ENCODE data around the gene SLIT3. TPM values are rescaled to one million over a fixed set of nuclear protein-coding genes. Genes with fewer than 3 reads are reported as not detected.

The SLIT3 gene
- total RNA-seq, 3 donors from 2014 or later (not counting 1 experiment from before 2014, with no cell fraction given), result 0.34 to 0.80 TPM; not detected in 1

- Histone ChIP-seq H3K4me1 (ENCODE audit: control insufficient read depth, insufficient read depth, low read length) (no peaks in the 10 kb centered on the region), H3K27me3 (ENCODE audit: control insufficient read depth, insufficient read depth, low read length) (no peaks in the 10 kb centered on the region), H3K4me3 (ENCODE audit: low read length) (no peak overlapping the region), H3K36me3 (ENCODE audit: control insufficient read depth, insufficient read depth, low read length) (no peaks in the 10 kb centered on the region), H3K9me3 (ENCODE audit: control insufficient read depth, insufficient read depth, low read length) (no peaks in the 10 kb centered on the region), H3K27ac (ENCODE audit: low read length) (no peak overlapping the region)
- no peak for TF ChIP-seq CTCF (IDR thresholded peaks at IDR 0.05)
- intact Hi-C loops (cut with micrococcal nuclease), result no loop called here
- DNase-seq, result no peak
- no peak for ATAC-seq
- H3K27me3 Mint-ChIP-seq (ENCODE audit: low read depth in 2 of 2), result peaks cover 0 to 3% of the 10 kb centered on the region in 2 donors
- no peak overlapping the region for H3K4me3 Mint-ChIP-seq
- no peaks in the 10 kb centered on the region for H3K4me1 Mint-ChIP-seq
- no peaks in the 10 kb centered on the region for H3K9me3 Mint-ChIP-seq
- 59% methylated on average over 9 of the region's 10 CpGs for WGBS (ENCODE audit: insufficient coverage)
- no peaks in the 10 kb centered on the region for H3K36me3 Mint-ChIP-seq
- no peak overlapping the region for H3K27ac Mint-ChIP-seq
Observed at GRCh38 chr5:169148138-169148740, 152.7 kb downstream of the SLIT3 start.

GRCh38 chr5:169147534-169147933 is 153.4 kb downstream of the SLIT3 start:
- Histone ChIP-seq H3K27me3 (ENCODE audit: control insufficient read depth, insufficient read depth, low read length) (no peaks in the 10 kb centered on the region), H3K4me1 (ENCODE audit: control insufficient read depth, insufficient read depth, low read length) (no peaks in the 10 kb centered on the region), H3K9me3 (ENCODE audit: control insufficient read depth, insufficient read depth, low read length) (no peaks in the 10 kb centered on the region), H3K36me3 (ENCODE audit: control insufficient read depth, insufficient read depth, low read length) (no peaks in the 10 kb centered on the region), H3K4me3 (ENCODE audit: low read length) (no peak overlapping the region), H3K27ac (ENCODE audit: low read length) (no peak overlapping the region)
- DNase-seq (no peak), ATAC-seq (no peak)
- H3K4me3 Mint-ChIP-seq, result no peak overlapping the region
- H3K4me1 Mint-ChIP-seq, result no peaks in the 10 kb centered on the region
- H3K27ac Mint-ChIP-seq, result no peak overlapping the region
- intact Hi-C loops (cut with micrococcal nuclease), result no loop called here
- WGBS (ENCODE audit: insufficient coverage), result 77% methylated on average over 4 of the region's 4 CpGs
- H3K36me3 Mint-ChIP-seq, result no peaks in the 10 kb centered on the region
- H3K9me3 Mint-ChIP-seq, result no peaks in the 10 kb centered on the region
- peaks cover 0 to 3% of the 10 kb centered on the region in 2 donors for H3K27me3 Mint-ChIP-seq (ENCODE audit: low read depth in 2 of 2)
- TF ChIP-seq CTCF (IDR thresholded peaks at IDR 0.05), result no peak

- TF ChIP-seq CTCF (IDR thresholded peaks at IDR 0.05), result no peak
- intact Hi-C loops (cut with micrococcal nuclease), result no loop called here
- 89% methylated on average over 8 of the region's 8 CpGs for WGBS (ENCODE audit: insufficient coverage)
Observed at GRCh38 chr5:169146158-169146557, 154.8 kb downstream of the SLIT3 start.

More at GRCh38 chr5:169146158-169146557, 154.8 kb downstream of the SLIT3 start:
- Mint-ChIP-seq H3K4me1 (no peaks in the 10 kb centered on the region), H3K4me3 (no peak overlapping the region), H3K9me3 (no peaks in the 10 kb centered on the region), H3K27ac (no peak overlapping the region), H3K36me3 (no peaks in the 10 kb centered on the region), H3K27me3 (ENCODE audit: low read depth in 2 of 2) (peaks cover 0 to 1% of the 10 kb centered on the region in 2 donors)
- ATAC-seq (no peak), DNase-seq (no peak)
- Histone ChIP-seq H3K27me3 (ENCODE audit: control insufficient read depth, insufficient read depth, low read length) (no peaks in the 10 kb centered on the region), H3K36me3 (ENCODE audit: control insufficient read depth, insufficient read depth, low read length) (no peaks in the 10 kb centered on the region), H3K4me3 (ENCODE audit: low read length) (no peak overlapping the region), H3K9me3 (ENCODE audit: control insufficient read depth, insufficient read depth, low read length) (no peaks in the 10 kb centered on the region), H3K4me1 (ENCODE audit: control insufficient read depth, insufficient read depth, low read length) (no peaks in the 10 kb centered on the region), H3K27ac (ENCODE audit: low read length) (no peak overlapping the region)

Data from natural killer cell (primary cell).